BJ (cell line): ENCODE data around the gene RPS15. TPM values are rescaled to one million over a fixed set of nuclear protein-coding genes. Genes with fewer than 3 reads are reported as not detected.

Source experiments
- CTCF ChIA-PET: fragments of 350-600 bp; formaldehyde crosslinking; extraction: SDS; loops from one replicate; lab custom pipeline; 2021; ENCODE audit warnings: antibody characterized with exemption, inconsistent platforms; lab: Yijun Ruan, JAX
- POLR2A ChIA-PET: fragments of 300-600 bp; sonication (Branson Sonifier 250); formaldehyde crosslinking; extraction: SDS; loops from one replicate; lab custom pipeline; 2021; ENCODE audit warnings: antibody characterized with exemption; lab: Charles Lee
- DNase-seq: peaks from one replicate; pipeline ENCODE4 v3.0.0-alpha.2; 2011; ENCODE audit warnings: low read depth
- H3K27me3 ChIP-seq: 2 replicates; pipeline ENCODE4 v1.6.0; 2011; ENCODE audit warnings: low read length; ENCODE audit not compliant: control insufficient read depth, insufficient read depth
- H3K36me3 ChIP-seq: 2 replicates; pipeline ENCODE4 v1.5.1; 2011; ENCODE audit warnings: low read length; ENCODE audit not compliant: control insufficient read depth, insufficient read depth
- H3K4me3 ChIP-seq: 2 replicates; pipeline ENCODE4 v1.5.1; 2011; ENCODE audit warnings: low read depth, mild to moderate bottlenecking, control low read depth, low read length
- CTCF ChIP-seq: IDR thresholded peaks from 2 replicates; pipeline ENCODE4 v1.5.1; 2011; ENCODE audit warnings: low read depth, mild to moderate bottlenecking, control low read depth, inconsistent platforms, low read length, moderate library complexity; ENCODE audit not compliant: insufficient read depth
- polyA plus RNA-seq: library from polyadenylated mRNA; depleted of rRNA; stranded (reverse); fragments of >200 nt; gene quantifications from 2 replicates; pipeline ENCODE4 v1.2.3, GENCODE V29; 2011

The RPS15 gene
- polyA plus RNA-seq, 1 experiment, result 1,597 TPM

- POLR2A ChIA-PET, result no interaction called here
These were observed 38.5 kb upstream of the RPS15 start for GRCh38 chr19:1399745-1400144.

GRCh38 chr19:1400281-1401137 lies 37.7 kb upstream of the RPS15 start:
- DNase-seq, result no peak
- POLR2A ChIA-PET, result no interaction called here
- Histone ChIP-seq H3K27me3 (no peaks in the 10 kb centered on the region), H3K36me3 (no peaks in the 10 kb centered on the region; the same call in 1 of the 2 replicates), H3K4me3 (peak overlapping the region; percentile 77)
- CTCF ChIA-PET, result interaction anchor here (1.0 kb wide), 1 partner anchor 17 kb away, joined by 3 read pairs; the partner anchor contains the start of gene NDUFS7
- TF ChIP-seq CTCF, result no peak

More at GRCh38 chr19:1399745-1400144, 38.5 kb upstream of the RPS15 start:
- CTCF ChIA-PET, result no interaction called here
- TF ChIP-seq CTCF, result no peak
- DNase-seq, result no peak
- H3K27me3 ChIP-seq, result no peaks in the 10 kb centered on the region
- H3K36me3 ChIP-seq, result no peaks in the 10 kb centered on the region; the same call in 1 of the 2 replicates
- H3K4me3 ChIP-seq, result no peak overlapping the region

GRCh38 chr19:1401138-1401888 lies 36.9 kb upstream of the RPS15 start, which contains the start of gene GAMT:
Gene GAMT, minus strand, starts transcription at chr19:1401542. Its CDS starts 66 bp downstream, at chr19:1401476.
- H3K4me3 ChIP-seq, result peak within 1 kb of the TSS; percentile 77
- CTCF ChIA-PET, result interaction anchor here (1.0 kb wide), 1 partner anchor 18 kb away, joined by 3 read pairs; the partner anchor contains the start of gene NDUFS7
- H3K36me3 ChIP-seq, result no peaks in the 10 kb centered on the region; the same call in 1 of the 2 replicates
- DNase-seq, result no peak
- no peaks in the 10 kb centered on the region for H3K27me3 ChIP-seq
- peak; percentile 12; the same call in 1 of the 2 replicates for TF ChIP-seq CTCF
- POLR2A ChIA-PET, result no interaction called here

- POLR2A ChIA-PET, result no interaction called here
- H3K27me3 ChIP-seq, result no peaks in the 10 kb centered on the region
- peak overlapping the region; percentile 77; the same call in 1 of the 2 replicates for H3K4me3 ChIP-seq
- TF ChIP-seq CTCF, result no peak; the same call in 1 of the 2 replicates
- H3K36me3 ChIP-seq, result no peaks in the 10 kb centered on the region; the same call in 1 of the 2 replicates
- DNase-seq, result no peak
- CTCF ChIA-PET, result no interaction called here
These were observed 36.3 kb upstream of the RPS15 start for GRCh38 chr19:1401889-1402217.
